T follicular helper cell (primary cell): ENCODE results near the gene IYD.
"Not testable (repeated sequence)": the region's sequence is repeated elsewhere in the genome, so short reads cannot be mapped to it uniquely, and the experiment has no call there.

ENCODE experiments used
- DNase-seq: peaks from one replicate; pipeline ENCODE4 v3.0.0-alpha.2; 2020; ENCODE audit warnings: low read depth

Gene IYD

GRCh38 chr6:150352321-150353296, 16.2 kb upstream of the IYD start:
- DNase-seq, result no peak

- DNase-seq, result no peak
These were observed 15.4 kb upstream of the IYD start for GRCh38 chr6:150353445-150353844.

- no peak for DNase-seq
These were observed 13.8 kb upstream of the IYD start for GRCh38 chr6:150354754-150355571.

GRCh38 chr6:150355932-150356331, 12.9 kb upstream of the IYD start:
- DNase-seq, result no peak

GRCh38 chr6:150361876-150362275, 6.9 kb upstream of the IYD start:
- no peak for DNase-seq

- no peak for DNase-seq
These were observed 5.1 kb upstream of the IYD start for GRCh38 chr6:150363733-150364132.

- DNase-seq, result no peak
These were observed 2.6 kb upstream of the IYD start for GRCh38 chr6:150366118-150366778.

- no peak for DNase-seq
These were observed 596 bp downstream of the IYD start for GRCh38 chr6:150369408-150369807.

- no peak for DNase-seq
These were observed 1.3 kb downstream of the IYD start for GRCh38 chr6:150370112-150370511.

GRCh38 chr6:150371356-150371755, 2.5 kb downstream of the IYD start:
- DNase-seq, result no peak

GRCh38 chr6:150372051-150372450, 3.2 kb downstream of the IYD start:
- no peak for DNase-seq

GRCh38 chr6:150373260-150373701, 4.5 kb downstream of the IYD start:
- no peak for DNase-seq

- DNase-seq, result not testable (repeated sequence)
These were observed 5.5 kb downstream of the IYD start for GRCh38 chr6:150374346-150374745.

- no peak for DNase-seq
These were observed 8.5 kb downstream of the IYD start for GRCh38 chr6:150377211-150377781.

- DNase-seq, result no peak
These were observed 11.4 kb downstream of the IYD start for GRCh38 chr6:150380256-150380655.

- DNase-seq, result no peak
These were observed 13.4 kb downstream of the IYD start for GRCh38 chr6:150382171-150382570.

- no peak for DNase-seq
These were observed 22.6 kb downstream of the IYD start for GRCh38 chr6:150391414-150391813.

- no peak for DNase-seq
These were observed 23.1 kb downstream of the IYD start for GRCh38 chr6:150391890-150392289.

GRCh38 chr6:150392452-150393220, 23.8 kb downstream of the IYD start:
- no peak for DNase-seq

GRCh38 chr6:150394053-150394898, 25.5 kb downstream of the IYD start:
- no peak for DNase-seq
